Fibroblast of pulmonary artery (primary cell): ENCODE results near the gene A4GALT.
"Not testable (repeated sequence)": the region's sequence is repeated elsewhere in the genome, so short reads cannot be mapped to it uniquely, and the experiment has no call there.

Source experiments
- DNase-seq: peaks from one replicate; pipeline ENCODE4 v3.0.0-alpha.2; 2010; ENCODE audit warnings: low read depth
- H3K4me3 ChIP-seq: replicated peaks from 2 replicates; pipeline ENCODE4 v1.5.1; 2011; ENCODE audit warnings: low read depth, mild to moderate bottlenecking, control low read depth, low read length, moderate library complexity
- TF ChIP-seq, protein P1 (sequence below): IDR thresholded peaks from 2 replicates; pipeline ENCODE4 v1.5.1; 2011; ENCODE audit warnings: mild to moderate bottlenecking, control low read depth, low read length, inconsistent platforms; ENCODE audit errors: missing control alignments

Gene A4GALT

DNA sequence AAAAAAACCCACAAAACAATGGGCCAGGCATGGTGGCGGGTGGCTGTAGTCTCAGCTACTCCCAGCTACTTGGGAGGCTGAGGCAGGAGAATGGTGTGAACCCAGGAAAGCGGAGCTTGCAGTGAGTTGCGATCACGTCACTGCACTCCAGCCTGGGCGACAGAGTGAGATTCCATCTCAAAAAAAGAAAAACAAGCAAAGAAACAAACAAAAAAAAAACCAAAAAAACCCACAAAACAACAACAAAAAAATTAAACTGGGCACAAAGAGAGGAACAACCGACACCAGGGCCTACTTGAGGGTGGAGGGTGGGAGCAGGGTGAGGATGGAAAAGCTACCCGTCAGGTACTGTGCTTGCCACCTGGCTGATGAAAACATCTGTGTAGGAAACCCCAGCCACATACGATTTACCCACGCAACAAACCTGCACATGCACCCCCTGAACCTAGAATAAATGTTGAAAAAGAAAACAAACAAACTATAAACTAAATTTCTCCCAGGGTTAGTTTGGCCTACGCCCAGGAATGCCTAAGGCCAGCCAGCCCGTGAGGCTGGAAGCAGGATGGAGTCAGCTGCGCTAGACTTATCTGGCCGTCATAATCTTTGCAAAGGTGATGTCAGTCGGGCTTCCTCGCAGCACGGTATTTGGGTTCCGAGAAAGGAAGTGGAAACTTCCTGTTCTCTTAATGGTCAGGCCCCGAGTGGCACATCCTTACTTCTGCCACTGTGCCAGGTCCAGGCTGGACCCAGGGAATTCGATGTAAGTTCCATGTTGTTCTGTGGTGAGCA is 49.6 kb downstream of the A4GALT start:
- H3K4me3 ChIP-seq = no peak overlapping the region
- peak; percentile 64 for DNase-seq
- TF ChIP-seq, protein P1, sequence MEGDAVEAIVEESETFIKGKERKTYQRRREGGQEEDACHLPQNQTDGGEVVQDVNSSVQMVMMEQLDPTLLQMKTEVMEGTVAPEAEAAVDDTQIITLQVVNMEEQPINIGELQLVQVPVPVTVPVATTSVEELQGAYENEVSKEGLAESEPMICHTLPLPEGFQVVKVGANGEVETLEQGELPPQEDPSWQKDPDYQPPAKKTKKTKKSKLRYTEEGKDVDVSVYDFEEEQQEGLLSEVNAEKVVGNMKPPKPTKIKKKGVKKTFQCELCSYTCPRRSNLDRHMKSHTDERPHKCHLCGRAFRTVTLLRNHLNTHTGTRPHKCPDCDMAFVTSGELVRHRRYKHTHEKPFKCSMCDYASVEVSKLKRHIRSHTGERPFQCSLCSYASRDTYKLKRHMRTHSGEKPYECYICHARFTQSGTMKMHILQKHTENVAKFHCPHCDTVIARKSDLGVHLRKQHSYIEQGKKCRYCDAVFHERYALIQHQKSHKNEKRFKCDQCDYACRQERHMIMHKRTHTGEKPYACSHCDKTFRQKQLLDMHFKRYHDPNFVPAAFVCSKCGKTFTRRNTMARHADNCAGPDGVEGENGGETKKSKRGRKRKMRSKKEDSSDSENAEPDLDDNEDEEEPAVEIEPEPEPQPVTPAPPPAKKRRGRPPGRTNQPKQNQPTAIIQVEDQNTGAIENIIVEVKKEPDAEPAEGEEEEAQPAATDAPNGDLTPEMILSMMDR = no peak

DNA sequence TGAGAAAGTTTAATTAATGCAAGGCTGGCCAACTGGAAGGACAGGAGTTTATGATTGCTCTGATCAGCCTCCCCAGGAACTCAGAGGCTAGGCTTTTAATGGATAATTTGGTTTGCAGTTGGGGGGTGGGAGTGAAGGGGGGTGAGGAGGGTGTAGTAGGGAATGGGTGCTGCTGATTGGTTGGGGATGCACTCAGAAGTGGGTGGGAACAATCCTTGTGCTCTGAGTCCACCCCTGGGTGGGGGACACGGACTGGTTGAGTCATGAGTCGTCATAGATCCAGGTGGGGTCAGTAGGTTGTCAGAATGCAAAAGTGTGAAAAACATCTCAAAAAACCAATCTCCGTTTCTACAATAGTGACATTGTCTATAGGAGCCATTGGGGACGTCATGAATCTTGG is 50.6 kb downstream of the A4GALT start:
- no peak for DNase-seq
- H3K4me3 ChIP-seq = no peak overlapping the region
- TF ChIP-seq, protein P1 = no peak

DNA sequence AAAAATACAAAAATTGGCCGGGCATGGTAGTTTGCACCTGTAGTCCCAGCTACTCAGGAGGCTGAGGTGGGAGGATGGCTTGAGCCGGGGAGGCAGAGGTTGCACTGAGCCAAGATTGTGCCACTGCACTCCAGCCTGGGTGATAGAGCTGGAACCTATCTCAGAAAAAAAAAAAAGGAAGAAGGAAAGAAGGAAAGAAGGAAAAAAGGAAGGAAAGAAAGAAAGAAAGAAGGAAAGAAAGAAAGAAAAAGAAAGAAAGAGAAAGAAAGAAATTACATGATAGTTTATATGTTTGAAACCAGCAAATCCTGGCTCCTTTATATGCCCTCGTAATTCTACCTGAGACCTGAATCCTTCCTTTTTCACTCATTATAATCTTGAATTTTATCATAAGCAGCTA is 54.3 kb downstream of the A4GALT start:
- not testable (repeated sequence) for DNase-seq, H3K4me3 ChIP-seq

DNA sequence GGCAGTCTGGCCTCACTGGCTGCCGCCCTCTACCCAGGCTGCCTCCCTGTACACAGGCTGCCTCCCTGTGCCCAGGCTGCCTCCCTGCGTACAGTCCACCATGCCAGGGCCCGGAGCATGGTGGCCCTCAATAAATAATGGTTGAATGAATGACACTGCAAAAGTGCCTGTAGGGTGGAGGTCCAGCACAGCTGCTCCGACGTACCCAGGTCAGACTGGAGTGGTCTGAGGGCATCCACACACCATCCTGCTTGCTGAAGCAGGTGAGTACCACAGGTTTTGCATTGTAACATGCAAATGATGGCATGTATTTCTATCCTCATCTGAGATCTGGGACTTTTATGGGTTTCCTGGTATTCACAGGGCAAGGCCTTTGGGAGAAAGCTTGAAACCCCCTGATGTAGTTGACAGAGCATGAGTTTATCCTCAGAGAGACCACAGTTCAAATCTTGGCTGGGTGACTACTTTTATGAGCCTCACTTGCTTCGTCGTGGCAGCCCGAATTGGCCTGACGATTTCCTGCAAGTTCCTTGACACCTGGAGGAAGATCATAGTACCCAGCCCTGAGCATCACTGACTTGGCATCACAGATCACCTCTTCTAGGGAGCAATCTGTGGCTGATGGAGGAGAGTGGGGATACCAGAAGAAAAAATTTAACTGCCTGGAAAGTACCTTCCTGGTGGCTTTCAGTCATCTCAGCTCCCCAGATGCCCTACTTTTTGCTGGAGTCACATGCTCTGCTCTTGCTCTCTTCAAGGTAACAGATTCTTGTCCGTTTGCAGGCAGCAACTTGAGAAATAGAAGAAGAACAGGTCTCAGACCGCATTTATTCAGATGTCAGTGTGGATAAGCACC is 55.5 kb downstream of the A4GALT start:
- TF ChIP-seq, protein P1 = no peak
- no peak for DNase-seq

DNA sequence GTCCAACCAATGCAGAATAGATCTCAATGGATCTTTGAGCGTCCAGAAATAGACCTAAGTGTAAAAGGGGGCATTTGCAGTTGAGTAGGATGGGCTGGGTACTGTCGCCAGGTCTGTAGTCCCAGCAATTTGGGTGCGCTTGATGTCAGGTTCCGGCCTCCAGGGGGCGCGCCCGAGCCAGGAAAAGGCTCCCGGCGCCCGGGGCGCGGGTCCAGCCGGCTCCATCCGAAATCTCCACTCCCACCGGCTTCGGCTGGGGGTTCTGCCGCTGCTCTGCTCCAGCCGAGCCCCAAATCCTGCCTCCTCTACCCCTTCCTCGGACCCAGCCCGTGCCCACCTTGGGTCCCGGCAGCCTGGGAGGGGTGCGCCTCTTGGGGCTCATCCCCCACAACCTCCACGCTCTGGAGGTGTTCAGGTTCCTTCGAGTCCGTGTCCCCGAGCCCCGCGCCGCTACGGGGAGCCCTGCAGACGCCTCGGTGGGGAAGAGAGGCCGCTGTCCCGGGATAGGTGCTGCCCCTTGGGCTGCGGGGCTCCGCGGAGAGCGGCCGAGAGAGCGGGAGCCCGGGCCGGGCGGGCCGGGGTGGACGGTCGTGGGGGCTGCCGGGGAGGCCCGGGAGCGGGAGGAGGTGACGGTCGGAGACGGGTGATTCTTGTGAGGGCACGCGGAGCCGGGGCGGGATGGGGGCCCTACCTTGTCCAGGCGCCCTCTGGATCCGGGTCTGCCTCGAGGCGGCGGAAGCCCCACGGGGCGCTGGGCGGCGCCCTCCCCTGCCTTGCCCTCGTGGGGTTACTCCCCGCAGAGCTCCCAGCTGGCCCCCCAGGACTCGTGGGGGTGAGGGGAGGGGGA is 58.5 kb downstream of the A4GALT start:
- peak overlapping the region; percentile 63 for H3K4me3 ChIP-seq
- TF ChIP-seq, protein P1 = peak; percentile 56
- peak; percentile 66 for DNase-seq

More for the DNA sequence above, 55.5 kb downstream of the A4GALT start:
- no peak overlapping the region for H3K4me3 ChIP-seq

DNA sequence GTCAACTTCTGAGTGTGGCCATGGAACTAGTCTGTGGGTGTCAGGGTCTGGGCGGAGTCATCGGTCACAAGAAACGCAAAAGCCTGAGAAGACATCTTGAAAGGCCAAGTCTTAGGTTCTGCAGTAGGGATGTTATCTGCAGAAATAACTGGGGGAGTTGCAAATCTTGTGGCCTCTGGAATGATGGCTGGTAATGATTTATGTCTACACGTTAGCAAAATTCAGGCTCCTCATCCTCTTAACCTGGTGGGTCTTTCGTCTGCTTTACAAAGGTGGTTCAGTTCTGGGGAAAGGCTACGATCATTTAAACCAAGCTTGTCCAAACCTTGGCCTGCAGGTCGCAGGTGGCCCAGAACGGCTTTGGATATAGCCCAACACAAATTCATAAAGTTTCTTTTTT is 64.1 kb downstream of the A4GALT start:
- DNase-seq = no peak
- TF ChIP-seq, protein P1 = no peak
- no peak overlapping the region for H3K4me3 ChIP-seq

DNA sequence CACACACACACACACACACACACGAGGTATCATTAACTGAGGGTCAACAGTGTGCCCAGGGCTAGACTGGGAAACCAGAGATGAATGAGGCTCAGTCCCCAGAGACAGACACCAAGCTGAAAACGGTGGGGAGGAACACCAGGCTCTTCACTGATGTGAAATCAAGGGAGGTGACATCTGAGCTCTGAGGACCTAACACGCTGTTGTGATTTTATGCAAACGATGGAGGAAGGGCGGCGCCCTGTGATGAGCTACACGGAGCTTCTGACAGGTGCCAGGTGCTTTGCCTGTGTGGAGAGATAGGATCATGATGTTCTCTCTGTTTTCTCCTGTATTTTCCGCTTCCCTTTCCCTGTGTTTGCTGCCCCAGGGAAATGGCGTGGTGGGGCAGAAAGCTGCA is 65.0 kb downstream of the A4GALT start:
- no peak for DNase-seq
- TF ChIP-seq, protein P1 = no peak

More for the DNA sequence above, 65.0 kb downstream of the A4GALT start:
- no peak overlapping the region for H3K4me3 ChIP-seq
